Keratinocyte (primary cell): ENCODE data around the gene PARP2. TPM values are rescaled to one million over a fixed set of nuclear protein-coding genes. Genes with fewer than 3 reads are reported as not detected.

Experiments used
- DNase-seq: peaks from one replicate; pipeline ENCODE4 v3.0.0-alpha.2; 2011; ENCODE audit warnings: low read depth, missing footprints, low spot score
- FAIRE-seq: peaks from 2 replicates; lab custom pipeline; 2011; peaks lifted over from hg19 to GRCh38; lab: Jason Lieb, UNC
- H2AFZ ChIP-seq: 2 replicates; pipeline ENCODE4 v1.6.0; 2012; ENCODE audit warnings: low read length, control low read depth, inconsistent platforms; ENCODE audit not compliant: control insufficient read depth
- H3K27ac ChIP-seq: 2 replicates; pipeline ENCODE4 v1.5.1; 2011; ENCODE audit warnings: low read length; ENCODE audit not compliant: control insufficient read depth, insufficient read depth
- H3K27me3 ChIP-seq: 3 replicates; pipeline ENCODE4 v1.6.0; 2011; ENCODE audit warnings: low read length; ENCODE audit not compliant: control insufficient read depth, insufficient read depth; ENCODE audit errors: extremely low read depth
- H3K36me3 ChIP-seq, 2 experiments: 2 replicates in 1 of 2; 3 replicates in 1 of 2; pipeline ENCODE4 v1.5.1; 2011; ENCODE audit warnings: low read length in 2 of 2, mild to moderate bottlenecking in 1 of 2; ENCODE audit not compliant: control insufficient read depth in 2 of 2, insufficient read depth in 2 of 2; ENCODE audit errors: extremely low read depth in 1 of 2
- H3K4me1 ChIP-seq: 3 replicates; pipeline ENCODE4 v1.5.1; 2011; ENCODE audit warnings: low read length; ENCODE audit not compliant: control insufficient read depth, insufficient read depth; ENCODE audit errors: extremely low read depth
- H3K4me2 ChIP-seq: 3 replicates; pipeline ENCODE4 v1.6.0; 2011; ENCODE audit warnings: low read depth, low read length; ENCODE audit not compliant: control insufficient read depth, insufficient read depth; ENCODE audit errors: extremely low read depth
- H3K4me3 ChIP-seq, 3 experiments: fragments of 200-600 bp in 1 of 3; sonication (generic) in 1 of 3; 2 replicates in 2 of 3; 3 replicates in 1 of 3; pipeline ENCODE4 v1.5.1; 2011 to 2016; ENCODE audit warnings: low read length in 3 of 3, mild to moderate bottlenecking in 3 of 3, control low read depth in 2 of 3, inconsistent platforms in 1 of 3, low read depth in 1 of 3, mixed read lengths in 1 of 3, mixed run types in 1 of 3, moderate library complexity in 1 of 3; ENCODE audit not compliant: control insufficient read depth in 2 of 3, insufficient read depth in 2 of 3; ENCODE audit errors: extremely low read depth in 1 of 3
- H3K79me2 ChIP-seq: 2 replicates; pipeline ENCODE4 v1.6.0; 2012; ENCODE audit warnings: low read length; ENCODE audit not compliant: control insufficient read depth, insufficient read depth
- H3K9ac ChIP-seq: 3 replicates; pipeline ENCODE4 v1.6.0; 2011; ENCODE audit warnings: low read length; ENCODE audit not compliant: control insufficient read depth, insufficient read depth; ENCODE audit errors: extremely low read depth
- H3K9me1 ChIP-seq: 3 replicates; pipeline ENCODE4 v1.6.0; 2011; ENCODE audit warnings: low read length; ENCODE audit not compliant: control insufficient read depth, insufficient read depth; ENCODE audit errors: extremely low read depth
- H3K9me3 ChIP-seq: 2 replicates; pipeline ENCODE4 v1.5.1; 2012; ENCODE audit warnings: low read depth, low read length; ENCODE audit not compliant: control insufficient read depth
- H4K20me1 ChIP-seq: 3 replicates; pipeline ENCODE4 v1.6.0; 2011; ENCODE audit warnings: low read length; ENCODE audit not compliant: control insufficient read depth, insufficient read depth; ENCODE audit errors: extremely low read depth
- CTCF ChIP-seq, 3 experiments: IDR thresholded peaks in 1 of 3; conservative IDR thresholded peaks in 1 of 3; optimal IDR thresholded peaks in 1 of 3; 2 replicates in 2 of 3; 3 replicates in 1 of 3; pipeline versions ENCODE3 to v1.5.1; 2011; ENCODE audit warnings: low read length in 3 of 3, mild to moderate bottlenecking in 3 of 3, moderate library complexity in 2 of 3, control low read depth in 1 of 3, inconsistent platforms in 1 of 3; ENCODE audit not compliant: insufficient read depth in 2 of 3; ENCODE audit errors: extremely low read depth in 1 of 3
- EZH2 ChIP-seq: IDR thresholded peaks from one replicate; pipeline ENCODE4 v1.6.1; 2012; ENCODE audit warnings: inconsistent platforms, mild to moderate bottlenecking, low read length, moderate library complexity
- dilution Hi-C: fragments of 300-500 bp; cut with MboI; formaldehyde crosslinking; loops from one replicate; pipeline ENCODE4 v1.7.0; 2020; ENCODE audit warnings: low sequenced_read_pairs; ENCODE audit not compliant: extremely low pct_ligation_motif_present
- polyA plus RNA-seq, 5 experiments: library from polyadenylated mRNA; depleted of rRNA in 3 of 5; stranded (reverse) in 3 of 5; stranded (forward) in 1 of 5; unstranded in 1 of 5; fragments of >200 nt; gene quantifications; 1 replicate in 1 of 5; 2 replicates in 3 of 5; 3 replicates in 1 of 5; pipeline versions ENCODE4 v1.2.1 to v1.2.3, GENCODE V29; 2011 to 2012; ENCODE audit warnings: missing spikeins in 2 of 5, low read depth in 1 of 5, low replicate concordance in 1 of 5

PARP2 gene
- polyA plus RNA-seq, 1 donor (not counting 4 experiments of a cell fraction or from before 2014, with no cell fraction given), result 24.7 TPM

GRCh38 chr14:20377171-20377570 is 33.7 kb downstream of the PARP2 start:
- no peaks in the 10 kb centered on the region for H3K79me2 ChIP-seq
- no peak overlapping the region for H3K27ac ChIP-seq
- H3K9me3 ChIP-seq, result no peaks in the 10 kb centered on the region
- no peaks in the 10 kb centered on the region for H3K27me3 ChIP-seq
- TF ChIP-seq EZH2 (no peak), CTCF (optimal IDR thresholded peaks at IDR 0.05 in 1 of 3, IDR thresholded peaks at IDR 0.05 in 1 of 3, conservative IDR thresholded peaks at IDR 0.05 in 1 of 3; ENCODE audit: extremely low read depth in 1 of 3, insufficient read depth in 2 of 3, low read length in 3 of 3) (no peak)
- no peak overlapping the region for H3K4me2 ChIP-seq
- dilution Hi-C loops, result no loop called here
- no peak overlapping the region for H2AFZ ChIP-seq
- H3K4me3 ChIP-seq, result no peak overlapping the region
- H3K4me1 ChIP-seq, result no peaks in the 10 kb centered on the region
- H3K9ac ChIP-seq, result no peak overlapping the region
- no peaks in the 10 kb centered on the region for H3K9me1 ChIP-seq
- FAIRE-seq, result no peak
- no peak for DNase-seq
- peaks cover 60 to 62% of the 10 kb centered on the region in 2 experiments for H3K36me3 ChIP-seq
- H4K20me1 ChIP-seq, result no peaks in the 10 kb centered on the region

GRCh38 chr14:20379743-20380142 is 36.3 kb downstream of the PARP2 start:
- no peak overlapping the region for H3K4me2 ChIP-seq
- H2AFZ ChIP-seq, result no peak overlapping the region
- no peaks in the 10 kb centered on the region for H3K27me3 ChIP-seq
- no peaks in the 10 kb centered on the region for H3K9me3 ChIP-seq
- H4K20me1 ChIP-seq, result no peaks in the 10 kb centered on the region
- peaks cover 52 to 67% of the 10 kb centered on the region in 2 experiments for H3K36me3 ChIP-seq
- H3K9ac ChIP-seq, result no peak overlapping the region
- no peak overlapping the region for H3K4me3 ChIP-seq
- H3K79me2 ChIP-seq, result no peaks in the 10 kb centered on the region
- no peak for DNase-seq
- TF ChIP-seq CTCF (optimal IDR thresholded peaks at IDR 0.05 in 1 of 3, IDR thresholded peaks at IDR 0.05 in 1 of 3, conservative IDR thresholded peaks at IDR 0.05 in 1 of 3; ENCODE audit: extremely low read depth in 1 of 3, insufficient read depth in 2 of 3, low read length in 3 of 3), result no peak
- no peak for TF ChIP-seq EZH2
- no peaks in the 10 kb centered on the region for H3K4me1 ChIP-seq
- no peaks in the 10 kb centered on the region for H3K9me1 ChIP-seq
- FAIRE-seq, result no peak
- H3K27ac ChIP-seq, result no peak overlapping the region
- dilution Hi-C loops, result no loop called here
